DND-41 (cell line): ENCODE results near the gene GLP2R.

Source experiments
- ATAC-seq: fragments of 200-7000 bp; cut with Tn5 transposase; 3 replicates; pipeline ENCODE4 v1.9.1; 2021; ENCODE audit warnings: low read depth; ENCODE audit not compliant: insufficient read depth
- DNase-seq: peaks from one replicate; pipeline ENCODE4 v3.0.0-alpha.2; 2020
- H2AFZ ChIP-seq: 2 replicates; pipeline ENCODE4 v1.6.0; 2012; ENCODE audit warnings: low read depth, low read length
- H3K27ac ChIP-seq: 2 replicates; pipeline ENCODE4 v1.5.1; 2012; ENCODE audit warnings: low read length, inconsistent platforms
- H3K27me3 ChIP-seq: fragments of 200-600 bp; sonication (generic); 2 replicates; pipeline ENCODE4 v1.6.0; 2012; ENCODE audit warnings: low read length, mild to moderate bottlenecking, inconsistent platforms; ENCODE audit not compliant: insufficient read depth, poor library complexity
- H3K36me3 ChIP-seq: 2 replicates; pipeline ENCODE4 v1.5.1; 2012; ENCODE audit warnings: low read length, inconsistent platforms; ENCODE audit not compliant: insufficient read depth
- H3K4me1 ChIP-seq: 2 replicates; pipeline ENCODE4 v1.5.1; 2012; ENCODE audit warnings: mild to moderate bottlenecking, low read length; ENCODE audit not compliant: insufficient read depth
- H3K4me2 ChIP-seq: 2 replicates; pipeline ENCODE4 v1.6.0; 2012; ENCODE audit warnings: mild to moderate bottlenecking, moderate library complexity, low read length, inconsistent platforms; ENCODE audit not compliant: insufficient read depth
- H3K4me3 ChIP-seq, 2 experiments: fragments of 200-600 bp in 1 of 2; shearing (Covaris generic) in 1 of 2; 2 replicates each; pipeline ENCODE4 v1.5.1; 2012 to 2016; ENCODE audit warnings: inconsistent platforms in 2 of 2, low read length in 2 of 2, mild to moderate bottlenecking in 2 of 2, low read depth in 1 of 2, moderate library complexity in 1 of 2
- H3K79me2 ChIP-seq: 2 replicates; pipeline ENCODE4 v1.6.0; 2012; ENCODE audit warnings: low read length, inconsistent platforms; ENCODE audit not compliant: insufficient read depth
- H3K9ac ChIP-seq: 2 replicates; pipeline ENCODE4 v1.6.0; 2012; ENCODE audit warnings: low read depth, mild to moderate bottlenecking, inconsistent platforms, low read length, moderate library complexity
- H3K9me3 ChIP-seq: 2 replicates; pipeline ENCODE4 v1.5.1; 2012; ENCODE audit warnings: low read length, moderate library complexity, mild to moderate bottlenecking, inconsistent platforms; ENCODE audit not compliant: insufficient read depth, severe bottlenecking
- H4K20me1 ChIP-seq: 2 replicates; pipeline ENCODE4 v1.6.0; 2012; ENCODE audit warnings: low read length; ENCODE audit not compliant: insufficient read depth
- CTCF ChIP-seq: IDR thresholded peaks from 2 replicates; pipeline ENCODE4 v1.5.1; 2012; ENCODE audit warnings: borderline replicate concordance, low read length, moderate library complexity, mild to moderate bottlenecking; ENCODE audit not compliant: poor library complexity, severe bottlenecking; ENCODE audit errors: extremely low read depth
- EZH2 ChIP-seq: IDR thresholded peaks from 3 replicates; pipeline ENCODE4 v1.6.1; 2012; ENCODE audit warnings: borderline replicate concordance, low read depth, mild to moderate bottlenecking, moderate library complexity, low read length, inconsistent platforms; ENCODE audit not compliant: severe bottlenecking

Gene GLP2R

DNA sequence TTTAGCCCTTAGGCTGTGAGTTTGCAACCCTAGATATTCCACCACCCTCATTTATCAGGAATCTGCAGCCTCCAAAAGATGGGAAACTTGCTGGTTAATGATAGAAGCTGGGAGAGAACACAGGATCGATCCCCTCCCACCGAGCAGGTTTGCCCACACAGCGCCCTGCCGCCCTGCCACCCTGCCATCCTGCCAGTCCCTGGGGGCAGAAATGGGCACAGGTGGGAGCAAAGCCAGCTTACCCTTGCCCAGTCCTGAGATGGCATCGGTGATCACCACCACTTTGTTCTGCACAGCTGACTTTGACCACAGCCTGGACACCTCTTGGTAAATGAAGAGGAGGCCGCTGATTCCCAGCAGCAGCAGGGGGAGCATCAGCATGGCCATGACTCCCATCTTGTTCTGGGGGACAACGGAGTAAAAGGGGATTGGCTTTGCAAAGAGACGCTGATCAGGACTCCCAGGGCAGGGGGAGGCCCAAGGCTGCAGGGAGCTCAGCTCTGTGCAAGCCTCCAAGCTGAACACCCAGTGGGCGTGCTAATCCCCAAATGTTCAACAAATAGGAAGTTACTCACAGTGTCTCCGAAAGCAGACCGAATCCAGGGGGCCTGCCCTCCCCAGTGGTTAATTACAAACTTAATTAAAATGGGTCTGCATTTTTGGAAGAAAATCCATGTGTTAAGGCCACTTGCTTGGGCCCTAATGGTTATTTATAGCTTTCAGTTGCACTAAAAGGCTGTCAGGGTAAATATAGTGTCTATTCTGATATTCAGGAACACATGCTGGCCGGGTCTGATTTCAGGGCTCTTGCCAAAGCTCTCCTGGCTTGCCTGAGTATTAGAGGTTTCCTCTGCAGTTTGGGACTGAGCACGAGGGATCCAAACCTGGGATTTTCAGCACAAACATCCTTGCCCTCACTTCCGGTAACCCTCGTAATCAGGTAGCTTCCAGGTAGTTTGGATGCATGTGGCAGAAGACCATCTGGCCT is 34.5 kb upstream of the GLP2R start, which contains the start of gene DHRS7C:
Gene DHRS7C, minus strand, starts transcription at position 704 of the 988 bp plus-strand sequence. Its CDS starts 308 bp downstream, at position 396.
- no peak for ATAC-seq
- H3K9me3 ChIP-seq = no peaks in the 10 kb centered on the region
- no peak within 1 kb of the TSS for H3K9ac ChIP-seq
- H3K4me3 ChIP-seq = no peak within 1 kb of the TSS
- H2AFZ ChIP-seq = no peak within 1 kb of the TSS
- no peaks in the 10 kb centered on the region for H3K36me3 ChIP-seq
- DNase-seq = no peak
- H3K27ac ChIP-seq = no peak within 1 kb of the TSS
- H4K20me1 ChIP-seq = no peaks in the 10 kb centered on the region
- no peaks in the 10 kb centered on the region for H3K79me2 ChIP-seq
- TF ChIP-seq EZH2 (no peak), CTCF (no peak)
- H3K27me3 ChIP-seq = peaks cover 4% of the 10 kb centered on the region
- no peak within 1 kb of the TSS for H3K4me2 ChIP-seq
- H3K4me1 ChIP-seq = no peaks in the 10 kb centered on the region

- H2AFZ ChIP-seq = no peak overlapping the region
- no peak overlapping the region for H3K4me2 ChIP-seq
- no peaks in the 10 kb centered on the region for H3K36me3 ChIP-seq
- TF ChIP-seq CTCF (no peak), EZH2 (no peak)
- ATAC-seq = no peak
- no peak for DNase-seq
- no peaks in the 10 kb centered on the region for H3K79me2 ChIP-seq
- H3K4me1 ChIP-seq = no peaks in the 10 kb centered on the region
- H3K27me3 ChIP-seq = peaks cover 4% of the 10 kb centered on the region
- no peak overlapping the region for H3K9ac ChIP-seq
- H3K4me3 ChIP-seq = no peak overlapping the region
- H4K20me1 ChIP-seq = no peaks in the 10 kb centered on the region
- H3K9me3 ChIP-seq = no peaks in the 10 kb centered on the region
- no peak overlapping the region for H3K27ac ChIP-seq
Measured at GRCh38 chr17:9792181-9792840, 33.4 kb upstream of the GLP2R start.

DNA sequence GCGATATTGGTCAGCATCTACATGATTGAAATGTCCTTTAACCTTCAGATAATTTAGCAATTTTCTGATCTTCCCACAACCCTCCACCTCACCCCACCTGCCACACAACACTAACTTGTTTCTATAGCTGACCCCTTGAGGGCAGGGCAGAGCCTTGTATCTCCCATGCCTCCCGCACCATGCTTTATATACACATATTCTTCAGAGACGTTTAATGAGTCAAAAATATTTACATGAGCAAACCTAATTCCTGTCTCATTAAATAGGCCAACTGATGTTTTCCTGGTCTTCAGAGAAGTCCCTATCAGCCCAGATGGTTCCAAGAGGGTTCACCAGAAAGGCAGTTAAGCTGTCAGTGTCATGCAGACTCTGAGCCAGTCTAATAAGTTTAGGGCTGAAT is 27.7 kb upstream of the GLP2R start:
- Histone ChIP-seq H4K20me1 (no peaks in the 10 kb centered on the region), H3K27me3 (no peaks in the 10 kb centered on the region), H3K4me3 (no peak overlapping the region), H3K36me3 (no peaks in the 10 kb centered on the region), H3K4me2 (no peak overlapping the region), H2AFZ (no peak overlapping the region), H3K9ac (no peak overlapping the region), H3K79me2 (no peaks in the 10 kb centered on the region), H3K4me1 (no peaks in the 10 kb centered on the region), H3K9me3 (no peaks in the 10 kb centered on the region), H3K27ac (no peak overlapping the region)
- ATAC-seq = no peak
- DNase-seq = no peak
- TF ChIP-seq CTCF (no peak), EZH2 (no peak)
